OCI-LY1 (cell line): Measurements from ENCODE around the gene BATF.

ENCODE experiments used
- H2AFZ ChIP-seq: fragments of 200-600 bp; sonication (generic), shearing (Covaris generic); 2 replicates; pipeline ENCODE4 v1.6.0; 2014; ENCODE audit warnings: antibody characterized with exemption, mild to moderate bottlenecking, low read length
- H3F3A ChIP-seq: fragments of 200-600 bp; sonication (generic), shearing (Covaris generic); 2 replicates; pipeline ENCODE4 v1.6.0; 2014; ENCODE audit warnings: mild to moderate bottlenecking, antibody characterized with exemption, low read length, moderate library complexity; ENCODE audit not compliant: insufficient read depth
- H3K27ac ChIP-seq: fragments of 200-600 bp; sonication (generic); 2 replicates; pipeline ENCODE4 v1.5.1; 2014; ENCODE audit warnings: low read length, mixed run types, mild to moderate bottlenecking, low read depth; ENCODE audit not compliant: poor library complexity, severe bottlenecking
- H3K27me3 ChIP-seq: fragments of 200-600 bp; sonication (generic); 2 replicates; pipeline ENCODE4 v1.6.0; 2014; ENCODE audit warnings: antibody characterized with exemption, mild to moderate bottlenecking, low read length, moderate library complexity; ENCODE audit not compliant: insufficient read depth
- H3K36me3 ChIP-seq: fragments of 200-600 bp; sonication (generic); 2 replicates; pipeline ENCODE4 v1.6.1; 2014; ENCODE audit warnings: mild to moderate bottlenecking, antibody characterized with exemption, low read length, moderate library complexity, mixed read lengths; ENCODE audit not compliant: insufficient read depth
- H3K4me1 ChIP-seq: fragments of 200-600 bp; sonication (generic); 2 replicates; pipeline ENCODE4 v1.5.1; 2014; ENCODE audit warnings: mild to moderate bottlenecking, low read length, moderate library complexity; ENCODE audit not compliant: insufficient read depth, severe bottlenecking
- H3K4me2 ChIP-seq: fragments of 200-600 bp; sonication (generic), shearing (Covaris generic); 2 replicates; pipeline ENCODE4 v1.6.1; 2014; ENCODE audit warnings: low read length
- H3K4me3 ChIP-seq: fragments of 200-600 bp; sonication (generic); 2 replicates; pipeline ENCODE4 v1.5.1; 2014; ENCODE audit warnings: low read length, low read depth, mild to moderate bottlenecking, mixed read lengths; ENCODE audit not compliant: poor library complexity, severe bottlenecking
- H3K79me2 ChIP-seq: fragments of 200-600 bp; shearing (Covaris generic); 2 replicates; pipeline ENCODE4 v1.6.1; 2016; ENCODE audit warnings: mixed run types, low read length, mixed read lengths; ENCODE audit not compliant: insufficient read depth
- H3K9ac ChIP-seq: fragments of 200-600 bp; sonication (generic), shearing (Covaris generic); 2 replicates; pipeline ENCODE4 v1.6.1; 2014; ENCODE audit warnings: mild to moderate bottlenecking, low read length, mixed read lengths
- H3K9me2 ChIP-seq: fragments of 200-600 bp; sonication (generic), shearing (Covaris generic); 2 replicates; pipeline ENCODE4 v1.6.1; 2014; ENCODE audit warnings: low read depth, mild to moderate bottlenecking, low read length, mixed read lengths
- H3K9me3 ChIP-seq: fragments of 200-600 bp; shearing (Covaris generic); 2 replicates; pipeline ENCODE4 v1.6.1; 2014; ENCODE audit warnings: low read length, mixed read lengths
- H4K20me1 ChIP-seq: fragments of 200-600 bp; sonication (generic), shearing (Covaris generic); 2 replicates; pipeline ENCODE4 v1.6.0; 2016; ENCODE audit warnings: mild to moderate bottlenecking, low read length; ENCODE audit not compliant: insufficient read depth
- EZH2 ChIP-seq: fragments of 200-600 bp; sonication (generic), shearing (Covaris generic); IDR thresholded peaks from 2 replicates; pipeline ENCODE4 v1.8.0; 2017; ENCODE audit warnings: borderline replicate concordance, mixed run types, mild to moderate bottlenecking, antibody characterized with exemption, low read length, moderate library complexity, mixed read lengths
- TF ChIP-seq, protein P1 (sequence below): fragments of 200-600 bp; sonication (generic), shearing (Covaris generic); IDR thresholded peaks from 2 replicates; pipeline ENCODE4 v1.5.1; 2017; ENCODE audit warnings: mild to moderate bottlenecking, antibody characterized with exemption, low read length, moderate library complexity, mixed read lengths

The BATF gene

DNA sequence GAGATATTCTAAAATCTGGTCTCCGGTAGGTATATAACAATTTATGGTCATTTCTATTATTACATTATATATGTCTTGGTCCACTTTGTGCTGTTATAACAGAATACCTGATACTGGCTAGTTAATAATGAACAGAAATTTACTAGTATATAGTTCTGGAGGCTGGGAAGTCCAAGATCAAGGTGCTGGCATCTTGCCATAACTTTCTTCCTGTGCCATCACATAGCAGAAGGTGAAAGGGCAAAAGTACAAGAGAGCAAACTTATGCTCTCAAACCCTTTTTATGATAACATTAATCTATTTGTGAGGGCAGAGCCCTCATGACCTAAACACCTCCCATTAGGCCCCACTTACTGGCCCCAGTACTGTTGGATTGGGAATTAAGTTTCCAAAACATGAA is 17.9 kb upstream of the BATF start:
- Histone ChIP-seq H2AFZ (no peak overlapping the region), H3K36me3 (no peaks in the 10 kb centered on the region), H3K9me3 (no peaks in the 10 kb centered on the region), H3F3A (no peaks in the 10 kb centered on the region), H3K27me3 (no peaks in the 10 kb centered on the region), H3K27ac (no peak overlapping the region), H3K79me2 (no peaks in the 10 kb centered on the region), H3K4me1 (no peaks in the 10 kb centered on the region), H3K9me2 (no peaks in the 10 kb centered on the region), H3K4me2 (no peak overlapping the region), H3K9ac (no peak overlapping the region), H3K4me3 (no peak overlapping the region), H4K20me1 (no peaks in the 10 kb centered on the region)
- no peak for TF ChIP-seq EZH2
- TF ChIP-seq, protein P1, sequence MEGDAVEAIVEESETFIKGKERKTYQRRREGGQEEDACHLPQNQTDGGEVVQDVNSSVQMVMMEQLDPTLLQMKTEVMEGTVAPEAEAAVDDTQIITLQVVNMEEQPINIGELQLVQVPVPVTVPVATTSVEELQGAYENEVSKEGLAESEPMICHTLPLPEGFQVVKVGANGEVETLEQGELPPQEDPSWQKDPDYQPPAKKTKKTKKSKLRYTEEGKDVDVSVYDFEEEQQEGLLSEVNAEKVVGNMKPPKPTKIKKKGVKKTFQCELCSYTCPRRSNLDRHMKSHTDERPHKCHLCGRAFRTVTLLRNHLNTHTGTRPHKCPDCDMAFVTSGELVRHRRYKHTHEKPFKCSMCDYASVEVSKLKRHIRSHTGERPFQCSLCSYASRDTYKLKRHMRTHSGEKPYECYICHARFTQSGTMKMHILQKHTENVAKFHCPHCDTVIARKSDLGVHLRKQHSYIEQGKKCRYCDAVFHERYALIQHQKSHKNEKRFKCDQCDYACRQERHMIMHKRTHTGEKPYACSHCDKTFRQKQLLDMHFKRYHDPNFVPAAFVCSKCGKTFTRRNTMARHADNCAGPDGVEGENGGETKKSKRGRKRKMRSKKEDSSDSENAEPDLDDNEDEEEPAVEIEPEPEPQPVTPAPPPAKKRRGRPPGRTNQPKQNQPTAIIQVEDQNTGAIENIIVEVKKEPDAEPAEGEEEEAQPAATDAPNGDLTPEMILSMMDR, result no peak

DNA sequence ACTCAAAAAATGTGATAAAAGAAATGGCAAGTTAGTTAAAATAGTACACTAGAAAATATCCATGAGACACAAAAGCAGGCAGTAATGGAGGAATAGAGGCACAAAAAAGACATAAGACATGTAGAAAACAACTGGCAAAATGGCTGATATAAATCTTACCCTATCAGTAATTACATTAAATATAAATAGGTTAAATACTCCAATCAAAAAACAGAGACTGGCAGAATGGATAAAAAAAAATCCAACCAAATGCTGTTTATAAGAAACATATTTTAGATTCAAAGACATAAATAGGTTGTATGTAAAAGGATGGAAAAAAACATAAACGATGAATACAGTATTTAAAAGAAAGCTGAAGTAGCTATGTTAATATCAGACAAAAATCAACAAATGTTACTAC is 15.3 kb upstream of the BATF start:
- Histone ChIP-seq H3F3A (no peaks in the 10 kb centered on the region), H3K4me2 (no peak overlapping the region), H3K36me3 (no peaks in the 10 kb centered on the region), H3K9me3 (peaks cover 5% of the 10 kb centered on the region; the same call in 1 of the 2 replicates), H3K27me3 (0 out of 2 replicates have a peak, but pooled peaks cover under 1% of the 10 kb centered on the region), H3K27ac (no peak overlapping the region), H3K9ac (no peak overlapping the region), H3K4me3 (no peak overlapping the region), H3K4me1 (no peaks in the 10 kb centered on the region), H2AFZ (no peak overlapping the region), H3K9me2 (no peaks in the 10 kb centered on the region), H3K79me2 (no peaks in the 10 kb centered on the region), H4K20me1 (no peaks in the 10 kb centered on the region)
- TF ChIP-seq, protein P1, result no peak

DNA sequence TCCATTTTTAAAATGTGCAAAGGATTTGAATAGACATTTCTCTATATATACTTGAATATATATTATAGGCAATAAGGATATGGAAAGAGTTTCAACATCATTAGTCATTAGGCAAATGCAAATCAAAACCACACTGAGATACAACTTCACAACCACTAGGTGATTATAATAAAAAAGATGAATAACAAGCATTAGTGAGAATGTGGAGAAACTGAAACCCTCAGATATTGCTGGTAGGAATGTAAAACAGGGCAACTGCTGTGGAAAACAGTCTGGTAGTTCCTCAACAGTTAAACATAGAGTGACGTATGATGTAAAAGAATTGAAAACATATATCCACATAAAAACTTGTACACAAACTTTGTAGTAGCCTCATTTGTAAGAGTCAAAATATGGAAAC is 11.7 kb upstream of the BATF start:
- no peak overlapping the region for H3K4me3 ChIP-seq
- H3K27ac ChIP-seq, result no peak overlapping the region
- H4K20me1 ChIP-seq, result no peaks in the 10 kb centered on the region
- no peaks in the 10 kb centered on the region for H3K79me2 ChIP-seq
- H3F3A ChIP-seq, result no peaks in the 10 kb centered on the region
- TF ChIP-seq EZH2, result no peak
- TF ChIP-seq, protein P1, result no peak
- peaks cover 14% of the 10 kb centered on the region for H3K4me1 ChIP-seq
- H3K9ac ChIP-seq, result no peak overlapping the region
- H3K9me2 ChIP-seq, result no peaks in the 10 kb centered on the region
- no peaks in the 10 kb centered on the region for H3K36me3 ChIP-seq
- H3K27me3 ChIP-seq, result 0 out of 2 replicates have a peak, but pooled peaks cover 5% of the 10 kb centered on the region
- peaks cover 5% of the 10 kb centered on the region; the same call in 1 of the 2 replicates for H3K9me3 ChIP-seq
- no peak overlapping the region for H2AFZ ChIP-seq
- no peak overlapping the region for H3K4me2 ChIP-seq
